CD4-positive, alpha-beta T cell treated with Interleukin-12 subunit alpha and Interleukin-12 subunit beta, for 1 hour (primary cell): ENCODE data around the gene TRERF1.

Experiments used
- DNase-seq: peaks from one replicate; pipeline ENCODE4 v3.0.0-alpha.2; 2020

The TRERF1 gene

DNA sequence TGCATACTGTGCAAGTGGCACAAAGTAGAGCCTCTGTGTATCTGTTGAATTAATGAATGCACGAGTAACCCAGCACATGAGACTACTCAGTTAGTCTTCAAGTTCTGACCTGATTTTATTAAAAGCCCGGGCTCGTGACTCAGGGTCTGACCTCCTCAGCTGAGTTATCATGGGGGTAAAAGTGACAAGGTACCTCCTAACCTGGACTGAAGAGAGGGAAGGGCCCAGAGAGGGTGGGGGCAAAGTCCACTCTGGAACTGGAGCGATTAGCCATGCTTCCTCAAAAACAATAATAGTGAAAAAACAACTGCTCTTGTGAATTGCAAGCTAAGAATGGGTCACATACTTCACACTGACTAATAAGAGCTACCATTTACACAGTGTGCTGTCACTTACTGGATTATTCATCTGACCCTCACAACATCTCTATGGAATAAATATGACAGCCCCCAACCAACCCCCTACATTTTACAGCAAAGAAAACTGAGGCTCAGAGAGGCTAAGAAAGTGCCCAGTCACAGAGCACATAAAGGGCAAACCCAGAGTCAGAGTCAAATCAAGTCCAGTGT, 26.7 kb downstream of the TRERF1 start:
- no peak for DNase-seq

GRCh38 chr6:42423244-42423643, 28.5 kb downstream of the TRERF1 start:
- DNase-seq = no peak

GRCh38 chr6:42420741-42421140, 31.0 kb downstream of the TRERF1 start:
- DNase-seq = no peak

DNA sequence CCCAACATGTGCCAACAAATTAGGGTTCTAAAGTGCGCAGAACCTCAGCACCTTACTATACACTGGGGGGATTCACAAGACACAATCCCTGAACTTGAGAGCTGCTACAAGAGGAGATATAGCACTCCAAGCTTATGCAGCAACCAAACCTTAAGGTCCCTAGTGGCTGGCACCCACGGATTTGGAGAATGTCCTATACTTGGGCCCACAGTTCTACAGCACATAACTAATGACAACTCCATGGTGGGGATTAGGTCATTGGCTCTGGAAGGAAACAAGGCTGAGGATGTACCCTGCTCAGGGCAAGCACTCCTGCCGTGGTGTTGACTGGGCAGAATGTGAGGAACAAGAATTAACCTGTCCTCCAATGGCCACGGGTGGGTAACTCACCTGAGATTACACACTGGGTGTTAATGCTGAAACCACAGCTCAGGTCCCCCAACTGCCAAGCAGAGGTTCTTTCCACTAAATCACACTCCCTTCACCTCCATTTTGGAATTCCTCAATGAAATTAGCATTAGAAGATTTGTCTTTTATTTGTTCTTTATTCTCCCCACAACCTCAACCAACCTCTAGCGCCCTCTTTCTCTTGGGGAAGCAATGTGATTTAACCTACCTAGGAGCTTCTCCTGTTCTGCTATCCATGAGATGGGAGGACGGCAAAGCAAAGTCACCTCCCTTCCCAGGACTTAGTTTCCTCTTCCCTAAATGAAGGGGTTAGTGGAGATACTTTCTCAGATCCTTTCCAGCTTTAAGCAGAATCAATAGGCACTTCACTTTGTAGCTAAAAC, 32.0 kb downstream of the TRERF1 start:
- DNase-seq = no peak

GRCh38 chr6:42418724-42419123, 33.0 kb downstream of the TRERF1 start:
- no peak for DNase-seq

DNA sequence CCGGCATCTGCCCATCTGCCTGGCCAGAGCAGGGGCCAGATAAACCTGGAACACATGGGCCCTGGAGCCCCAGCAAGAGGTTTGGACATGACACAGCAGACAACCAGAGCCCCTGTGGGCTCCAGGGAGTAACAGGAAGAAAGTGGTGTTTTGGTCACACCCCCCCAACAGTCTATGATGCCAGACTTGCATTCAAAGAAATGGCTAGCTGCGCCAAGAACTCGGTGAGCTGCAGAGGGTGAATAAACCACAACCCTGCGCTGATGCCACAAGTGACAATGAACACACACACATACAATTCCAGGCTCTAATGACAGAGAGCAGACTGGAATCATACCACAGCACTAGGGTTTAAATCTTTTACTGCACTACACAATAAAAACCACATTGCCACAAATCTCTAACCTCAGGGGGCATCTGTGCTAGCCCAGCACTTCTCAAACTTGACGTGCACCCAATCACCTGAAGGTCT, 34.0 kb downstream of the TRERF1 start:
- peak; percentile 62 for DNase-seq

- no peak for DNase-seq
Measured at GRCh38 chr6:42411406-42411805, 40.3 kb downstream of the TRERF1 start.

- DNase-seq = no peak
Measured at GRCh38 chr6:42410861-42411260, 40.9 kb downstream of the TRERF1 start.

DNA sequence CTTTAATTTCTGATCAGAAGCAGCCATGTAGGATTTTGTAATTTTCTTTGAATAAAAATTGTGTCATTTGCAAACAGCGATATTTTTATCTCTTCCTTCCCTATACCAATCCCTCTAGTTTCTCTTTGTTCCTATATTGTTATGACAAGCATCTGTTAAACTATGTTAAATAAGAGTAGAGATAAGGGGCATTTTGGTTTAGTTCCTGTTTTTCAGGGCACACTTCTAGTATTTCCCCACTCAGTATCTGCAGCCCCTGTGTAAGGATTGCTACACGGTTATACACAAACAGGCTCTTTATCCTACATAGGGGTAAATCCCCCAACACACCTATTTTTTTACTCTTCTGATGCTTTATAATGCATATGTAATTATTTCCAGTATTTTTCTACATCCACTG, 42.1 kb downstream of the TRERF1 start:
- DNase-seq = no peak

GRCh38 chr6:42407379-42407778, 44.3 kb downstream of the TRERF1 start:
- DNase-seq = no peak

- DNase-seq = no peak
Measured at GRCh38 chr6:42406306-42407280, 45.1 kb downstream of the TRERF1 start.

DNA sequence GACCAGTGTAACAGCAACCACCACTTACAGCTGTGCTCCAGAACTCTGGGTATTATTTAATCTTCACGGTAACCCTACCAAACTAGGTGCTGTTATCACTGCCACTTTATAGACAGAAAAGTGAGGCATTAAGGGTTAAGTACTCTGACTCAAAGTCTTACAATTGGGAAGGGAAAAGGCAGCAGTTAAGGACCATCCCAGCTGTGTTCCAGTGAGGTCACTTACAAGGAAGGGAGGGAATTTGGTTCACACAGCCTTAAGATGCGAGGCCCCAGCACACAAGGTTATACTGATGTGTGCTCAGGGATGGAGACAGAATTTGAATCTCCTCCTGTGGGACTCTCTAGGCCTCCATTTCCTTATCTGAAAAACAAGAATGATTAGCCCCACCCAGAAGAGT, 46.7 kb downstream of the TRERF1 start:
- no peak for DNase-seq

- DNase-seq = peak; percentile 28
Measured at GRCh38 chr6:42404484-42404883, 47.2 kb downstream of the TRERF1 start.

GRCh38 chr6:42403831-42404230, 47.9 kb downstream of the TRERF1 start:
- DNase-seq = no peak

DNA sequence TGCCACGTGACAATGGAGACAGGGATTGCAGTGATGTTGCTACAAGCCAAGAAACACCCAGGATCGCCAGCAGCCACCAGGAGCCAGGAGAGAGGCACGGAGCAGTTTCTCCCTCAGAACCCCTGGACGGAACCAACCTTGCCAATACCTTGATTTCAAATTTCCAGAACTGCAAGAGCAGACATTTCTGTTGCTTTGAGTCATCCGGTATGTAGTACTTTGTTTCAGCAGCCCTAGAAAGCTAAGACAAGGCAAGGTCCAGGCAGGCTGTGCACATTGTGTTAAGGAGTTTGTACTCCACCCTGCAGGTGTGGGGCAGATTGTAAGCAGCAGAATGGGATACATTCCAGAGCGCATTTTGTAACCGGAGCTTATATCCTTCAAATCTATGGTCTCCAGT, 48.3 kb downstream of the TRERF1 start:
- DNase-seq = no peak

DNA sequence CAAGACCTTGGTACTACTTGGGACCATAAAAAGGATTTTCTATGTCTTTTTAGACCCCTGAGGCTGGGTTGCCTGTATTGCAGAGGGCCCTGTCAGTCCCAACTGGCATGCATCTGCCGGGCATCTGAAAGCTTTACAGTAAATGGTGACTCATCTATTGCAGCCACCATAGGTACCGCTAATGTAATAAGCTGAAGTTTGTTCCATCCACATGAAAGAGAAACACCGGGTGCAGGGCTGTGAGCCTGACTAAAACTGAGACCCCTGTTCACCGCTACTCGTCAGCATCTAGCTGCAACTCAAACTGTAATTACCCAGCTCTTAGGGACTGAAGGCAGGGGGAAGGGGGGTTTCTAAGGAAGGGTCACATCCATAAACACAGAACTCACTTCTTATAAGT, 49.5 kb downstream of the TRERF1 start:
- peak; percentile 34 for DNase-seq

- no peak for DNase-seq
Measured at GRCh38 chr6:42401613-42401951, 50.1 kb downstream of the TRERF1 start.

GRCh38 chr6:42400886-42401612, 50.7 kb downstream of the TRERF1 start:
- no peak for DNase-seq

DNA sequence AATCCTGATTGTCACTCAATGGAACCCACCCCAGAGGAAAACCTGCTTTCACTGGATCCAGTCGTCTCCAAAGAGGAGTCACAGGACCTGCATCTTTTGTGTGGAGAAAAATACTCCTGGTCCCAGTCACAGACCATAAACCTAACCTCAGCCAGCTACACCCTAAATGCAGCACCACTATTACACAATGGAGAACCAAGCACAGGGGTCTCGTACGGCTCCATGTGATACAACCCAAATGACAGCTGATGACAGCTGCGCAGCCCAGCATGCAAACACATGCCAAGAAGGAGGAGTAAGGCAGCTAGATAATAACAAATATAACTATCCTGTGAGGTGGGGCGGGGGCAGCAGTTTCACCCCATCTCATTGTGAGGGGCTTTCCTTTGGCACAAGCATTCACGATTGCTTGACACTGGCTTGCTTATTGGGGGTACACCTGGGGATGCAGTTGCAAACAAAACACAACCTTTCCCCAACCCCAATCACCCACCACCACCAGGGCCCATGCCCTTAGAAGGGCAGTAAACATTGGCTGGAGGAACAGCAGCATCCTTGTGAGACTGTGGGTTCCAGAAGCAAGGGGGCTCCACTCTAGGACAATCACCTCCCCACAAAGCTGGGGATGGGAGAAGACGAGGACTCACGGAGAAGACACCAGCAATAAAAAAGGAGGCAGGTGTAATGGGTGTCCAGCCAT, 51.5 kb downstream of the TRERF1 start:
- no peak for DNase-seq

DNA sequence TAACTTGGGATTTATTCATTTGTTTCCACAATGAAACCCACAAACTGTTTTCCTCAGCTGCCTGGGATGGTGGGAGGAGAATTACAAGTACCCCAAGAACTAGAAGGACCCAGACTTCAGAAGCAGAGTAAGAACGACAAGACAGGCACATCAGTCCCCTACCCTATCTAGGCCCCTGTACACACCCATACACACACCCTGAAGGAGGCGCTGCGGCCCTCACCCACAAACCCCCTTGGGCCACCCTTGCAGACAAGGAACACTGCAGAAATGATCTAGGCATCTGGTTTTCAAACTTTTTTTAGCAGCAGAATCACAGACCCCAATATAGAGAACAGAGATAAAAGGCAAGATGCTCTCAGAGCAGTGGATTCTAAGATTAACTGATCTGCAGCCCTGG, 55.0 kb downstream of the TRERF1 start:
- no peak for DNase-seq

DNA sequence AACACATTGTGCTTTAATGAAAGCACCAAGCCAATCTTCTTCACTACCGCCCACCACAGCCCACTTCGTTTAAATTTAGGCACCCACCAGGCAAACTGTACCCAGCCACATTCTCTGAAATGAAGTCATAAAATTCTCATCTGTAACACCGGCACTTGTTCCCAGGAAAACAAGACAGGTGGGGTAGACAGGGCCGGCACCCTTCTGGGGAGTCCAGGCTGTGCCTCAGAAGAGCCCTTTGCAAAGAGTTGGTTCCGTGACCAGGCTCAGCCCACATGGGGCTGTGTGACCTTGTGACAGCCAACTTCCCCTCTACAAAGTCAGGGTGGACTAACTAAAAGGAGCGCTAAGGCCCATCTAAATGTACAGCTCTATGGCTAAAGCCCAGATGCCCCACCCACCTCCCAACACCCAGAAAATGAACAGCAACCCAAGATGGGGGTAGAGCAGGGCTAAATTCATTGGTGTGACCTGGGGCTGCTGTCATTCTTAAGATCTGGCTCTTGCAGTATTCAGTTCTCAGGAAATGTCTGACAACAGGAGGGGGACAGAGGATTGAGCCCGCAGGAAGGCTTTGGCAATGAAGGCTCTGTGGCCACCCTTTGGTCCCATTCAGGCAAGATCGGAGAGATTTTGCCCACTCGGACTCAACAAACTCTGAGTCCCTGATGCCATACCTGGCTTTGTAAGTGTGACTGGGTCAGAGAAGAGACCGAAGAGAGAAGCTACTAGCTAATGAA, 56.7 kb downstream of the TRERF1 start:
- no peak for DNase-seq

DNA sequence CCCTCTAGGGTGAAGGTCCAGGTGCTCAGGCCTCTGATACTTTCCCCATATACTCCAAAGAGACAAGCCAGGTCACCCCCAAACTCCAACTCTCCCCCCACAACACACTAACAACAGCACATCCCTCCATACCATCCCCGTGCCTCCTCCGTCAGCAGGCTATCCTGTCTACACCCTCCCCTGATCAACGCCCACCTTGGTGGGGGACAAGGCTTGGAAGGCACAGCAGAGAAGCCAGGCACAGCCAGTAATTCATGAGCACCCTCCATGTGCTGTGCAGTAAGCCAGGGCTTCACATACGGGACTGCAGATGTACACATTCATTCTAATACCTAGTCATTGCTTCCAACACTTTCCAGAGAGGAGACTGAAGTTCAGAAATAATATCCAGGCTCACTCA, 57.6 kb downstream of the TRERF1 start:
- no peak for DNase-seq
